DOHH2 (cell line): ENCODE data around the gene DPAGT1.

Experiments used
- H3F3A ChIP-seq: fragments of 200-600 bp; sonication (generic), shearing (Covaris generic); 2 replicates; pipeline ENCODE4 v1.6.0; 2016; ENCODE audit warnings: antibody characterized with exemption, mild to moderate bottlenecking; ENCODE audit not compliant: control insufficient read depth, insufficient read depth
- H3K27ac ChIP-seq: fragments of 200-600 bp; sonication (generic); 2 replicates; pipeline ENCODE4 v1.5.1; 2014; ENCODE audit warnings: low read depth, mild to moderate bottlenecking, low read length, moderate library complexity
- H3K27me3 ChIP-seq: fragments of 200-600 bp; sonication (generic); 2 replicates; pipeline ENCODE4 v1.6.1; 2014; ENCODE audit warnings: mild to moderate bottlenecking, low read length, mixed read lengths; ENCODE audit not compliant: control insufficient read depth
- H3K36me3 ChIP-seq: fragments of 200-600 bp; sonication (generic); 2 replicates; pipeline ENCODE4 v1.6.1; 2014; ENCODE audit warnings: mild to moderate bottlenecking, low read length, moderate library complexity, mixed read lengths; ENCODE audit not compliant: control insufficient read depth
- H3K4me1 ChIP-seq: fragments of 200-600 bp; sonication (generic); 2 replicates; pipeline ENCODE4 v1.6.1; 2014; ENCODE audit warnings: mild to moderate bottlenecking, low read length, mixed read lengths; ENCODE audit not compliant: control insufficient read depth
- H3K4me2 ChIP-seq: fragments of 200-600 bp; sonication (generic); 2 replicates; pipeline ENCODE4 v1.6.0; 2014; ENCODE audit warnings: mild to moderate bottlenecking, low read length, moderate library complexity
- H3K4me3 ChIP-seq: fragments of 200-600 bp; sonication (generic); 2 replicates; pipeline ENCODE4 v1.5.1; 2014; ENCODE audit warnings: mild to moderate bottlenecking, low read length, mixed read lengths
- H3K79me2 ChIP-seq: fragments of 200-600 bp; sonication (generic); 2 replicates; pipeline ENCODE4 v1.6.1; 2014; ENCODE audit warnings: mild to moderate bottlenecking, low read length, mixed read lengths; ENCODE audit not compliant: control insufficient read depth
- H3K9me2 ChIP-seq: fragments of 200-600 bp; sonication (generic); replicated peaks from 2 replicates; pipeline ENCODE4 v1.6.1; 2014; ENCODE audit warnings: mild to moderate bottlenecking, low read length, mixed read lengths; ENCODE audit not compliant: control insufficient read depth
- H3K9me3 ChIP-seq: fragments of 200-600 bp; sonication (generic); 2 replicates; pipeline ENCODE4 v1.6.1; 2014; ENCODE audit warnings: antibody characterized with exemption, low read length, mixed read lengths; ENCODE audit not compliant: control insufficient read depth, insufficient read depth
- H4K20me1 ChIP-seq: fragments of 200-600 bp; sonication (generic); 2 replicates; pipeline ENCODE4 v1.6.0; 2014; ENCODE audit warnings: low read depth, mild to moderate bottlenecking, antibody characterized with exemption, low read length, moderate library complexity; ENCODE audit not compliant: control insufficient read depth, insufficient read depth
- CTCF ChIP-seq: fragments of 200-600 bp; sonication (generic); IDR thresholded peaks from one replicate; pipeline ENCODE4 v1.5.1; 2014; ENCODE audit warnings: antibody characterized with exemption, mild to moderate bottlenecking, low read depth, low read length; ENCODE audit not compliant: poor library complexity, severe bottlenecking
- EZH2phosphoT487 ChIP-seq: fragments of 200-600 bp; sonication (generic); IDR thresholded peaks from 2 replicates; pipeline ENCODE4 v1.6.1; 2017; ENCODE audit warnings: borderline replicate concordance, mild to moderate bottlenecking, antibody characterized with exemption, low read length, moderate library complexity, mixed read lengths

DPAGT1 gene

GRCh38 chr11:119126675-119127268 is 25.1 kb upstream of the DPAGT1 start:
- Histone ChIP-seq H4K20me1 (0 out of 2 replicates have a peak, but pooled peaks cover 4% of the 10 kb centered on the region), H3K36me3 (peaks cover 42% of the 10 kb centered on the region), H3K9me2 (no peaks in the 10 kb centered on the region), H3K4me3 (no peak overlapping the region), H3K27me3 (no peaks in the 10 kb centered on the region), H3F3A (0 out of 2 replicates have a peak, but pooled peaks cover 4% of the 10 kb centered on the region), H3K4me2 (no peak overlapping the region), H3K4me1 (peaks cover 16% of the 10 kb centered on the region), H3K79me2 (peaks cover 30% of the 10 kb centered on the region), H3K27ac (no peak overlapping the region), H3K9me3 (no peaks in the 10 kb centered on the region)
- TF ChIP-seq EZH2phosphoT487: no peak
- no peak for TF ChIP-seq CTCF

- no peaks in the 10 kb centered on the region for H3K27me3 ChIP-seq
- H3K9me2 ChIP-seq: no peaks in the 10 kb centered on the region
- peaks cover 33% of the 10 kb centered on the region for H3K79me2 ChIP-seq
- H3K27ac ChIP-seq: no peak overlapping the region
- no peak overlapping the region for H3K4me3 ChIP-seq
- peaks cover 34% of the 10 kb centered on the region for H3K36me3 ChIP-seq
- no peak overlapping the region for H3K4me2 ChIP-seq
- no peaks in the 10 kb centered on the region for H3K9me3 ChIP-seq
- H3K4me1 ChIP-seq: peaks cover 19% of the 10 kb centered on the region
- H3F3A ChIP-seq: 0 out of 2 replicates have a peak, but pooled peaks cover 4% of the 10 kb centered on the region
- TF ChIP-seq EZH2phosphoT487: no peak
- TF ChIP-seq CTCF: no peak
- H4K20me1 ChIP-seq: 0 out of 2 replicates have a peak, but pooled peaks cover 4% of the 10 kb centered on the region
These were observed 24.2 kb upstream of the DPAGT1 start for GRCh38 chr11:119125821-119126220.

GRCh38 chr11:119121811-119122124 is 20.1 kb upstream of the DPAGT1 start:
- Histone ChIP-seq H3K27ac (0 out of 2 replicates have a peak overlapping the region, but pooled peaks have one; percentile 9), H3K4me2 (peak overlapping the region; percentile 77)

More at GRCh38 chr11:119121811-119122124, 20.1 kb upstream of the DPAGT1 start:
- Histone ChIP-seq H3F3A (peaks cover 14% of the 10 kb centered on the region), H3K36me3 (peaks cover 26% of the 10 kb centered on the region), H3K27me3 (no peaks in the 10 kb centered on the region), H3K79me2 (peaks cover 33% of the 10 kb centered on the region), H3K9me3 (no peaks in the 10 kb centered on the region), H3K9me2 (no peaks in the 10 kb centered on the region), H3K4me1 (peaks cover 23% of the 10 kb centered on the region), H3K4me3 (peak overlapping the region; percentile 97), H4K20me1 (no peaks in the 10 kb centered on the region)
- TF ChIP-seq CTCF (no peak), EZH2phosphoT487 (no peak)
